H9 (cell line): Measurements from ENCODE around the gene SRSF7. TPM values are rescaled to one million over a fixed set of nuclear protein-coding genes. Genes with fewer than 3 reads are reported as not detected.

Experiments
- DNase-seq: peaks from one replicate; pipeline ENCODE4 v3.0.0-alpha.2; 2017
- H2AFZ ChIP-seq: one replicate; pipeline ENCODE4 v1.6.1; 2013; ENCODE audit warnings: mild to moderate bottlenecking, low read length, control low read depth, moderate library complexity
- H2AK5ac ChIP-seq: 2 replicates; pipeline ENCODE4 v1.6.1; 2013; ENCODE audit warnings: low read length, control low read depth, mixed read lengths; ENCODE audit not compliant: insufficient read length
- H2BK120ac ChIP-seq: one replicate; pipeline ENCODE4 v1.6.1; 2013; ENCODE audit warnings: low read depth, mild to moderate bottlenecking, low read length, control low read depth, inconsistent platforms; ENCODE audit not compliant: poor library complexity, severe bottlenecking
- H2BK12ac ChIP-seq: 2 replicates; pipeline ENCODE4 v1.6.1; 2013; ENCODE audit warnings: low read length, control low read depth, mixed read lengths, low read depth; ENCODE audit not compliant: insufficient read length
- H2BK15ac ChIP-seq: 2 replicates; pipeline ENCODE4 v1.6.1; 2013; ENCODE audit warnings: low read depth, low read length, control low read depth
- H2BK20ac ChIP-seq: one replicate; pipeline ENCODE4 v1.6.1; 2013; ENCODE audit warnings: low read depth, mild to moderate bottlenecking, low read length, control low read depth, inconsistent platforms; ENCODE audit not compliant: poor library complexity, severe bottlenecking
- H2BK5ac ChIP-seq: 2 replicates; pipeline ENCODE4 v1.6.1; 2013; ENCODE audit warnings: low read length, control low read depth, mixed read lengths; ENCODE audit not compliant: insufficient read length
- H3K14ac ChIP-seq: 2 replicates; pipeline ENCODE4 v1.6.1; 2013; ENCODE audit warnings: low read length, control low read depth; ENCODE audit not compliant: insufficient read depth
- H3K18ac ChIP-seq: 2 replicates; pipeline ENCODE4 v1.6.1; 2013; ENCODE audit warnings: low read depth, mild to moderate bottlenecking, mixed read lengths, low read length, control low read depth; ENCODE audit not compliant: insufficient read length
- H3K23ac ChIP-seq: 2 replicates; pipeline ENCODE4 v1.6.1; 2013; ENCODE audit warnings: low read length, control low read depth, mixed read lengths, low read depth; ENCODE audit not compliant: insufficient read length
- H3K23me2 ChIP-seq: 2 replicates; pipeline ENCODE4 v1.6.1; 2013; ENCODE audit warnings: low read depth, mild to moderate bottlenecking, mixed read lengths, low read length, control low read depth; ENCODE audit not compliant: insufficient read length, poor library complexity, severe bottlenecking
- H3K27ac ChIP-seq: 2 replicates; pipeline ENCODE4 v1.5.1; 2013; ENCODE audit warnings: low read length, control low read depth, mixed read lengths, low read depth; ENCODE audit not compliant: insufficient read length
- H3K27me3 ChIP-seq: 2 replicates; pipeline ENCODE4 v1.6.1; 2013; ENCODE audit warnings: low read length, control low read depth, inconsistent platforms; ENCODE audit not compliant: insufficient read depth
- H3K4ac ChIP-seq: 2 replicates; pipeline ENCODE4 v1.6.1; 2013; ENCODE audit warnings: low read depth, mild to moderate bottlenecking, control low read depth, inconsistent platforms, low read length, moderate library complexity
- H3K4me1 ChIP-seq: 2 replicates; pipeline ENCODE4 v1.6.1; 2013; ENCODE audit warnings: low read length, control low read depth, inconsistent platforms; ENCODE audit not compliant: insufficient read depth
- H3K4me2 ChIP-seq: 2 replicates; pipeline ENCODE4 v1.6.1; 2013; ENCODE audit warnings: low read length, control low read depth, mixed read lengths; ENCODE audit not compliant: insufficient read length, insufficient read depth
- H3K56ac ChIP-seq: 2 replicates; pipeline ENCODE4 v1.6.1; 2013; ENCODE audit warnings: low read depth, mild to moderate bottlenecking, mixed read lengths, low read length, control low read depth; ENCODE audit not compliant: insufficient read length
- H3K79me1 ChIP-seq: 2 replicates; pipeline ENCODE4 v1.6.1; 2013; ENCODE audit warnings: low read depth, mild to moderate bottlenecking, moderate library complexity, low read length, control low read depth, inconsistent platforms; ENCODE audit not compliant: insufficient read depth, poor library complexity, severe bottlenecking
- H3K79me2 ChIP-seq: 2 replicates; pipeline ENCODE4 v1.6.1; 2013; ENCODE audit warnings: low read length, control low read depth, inconsistent platforms; ENCODE audit not compliant: insufficient read depth
- H3K9ac ChIP-seq: 2 replicates; pipeline ENCODE4 v1.6.1; 2013; ENCODE audit warnings: low read length, control low read depth, mixed read lengths; ENCODE audit not compliant: insufficient read length; ENCODE audit errors: extremely low read depth
- H3K9me3 ChIP-seq: one replicate; pipeline ENCODE4 v1.6.1; 2013; ENCODE audit warnings: low read depth, low read length, inconsistent platforms; ENCODE audit not compliant: control insufficient read depth
- H3T11ph ChIP-seq: one replicate; pipeline ENCODE4 v1.6.1; 2013; ENCODE audit warnings: mild to moderate bottlenecking, low read length, control low read depth, inconsistent platforms
- H4K20me1 ChIP-seq: one replicate; pipeline ENCODE4 v1.6.1; 2013; ENCODE audit not compliant: control insufficient read depth, insufficient read length, insufficient read depth
- H4K5ac ChIP-seq: 2 replicates; pipeline ENCODE4 v1.6.1; 2013; ENCODE audit warnings: low read depth, mild to moderate bottlenecking, mixed read lengths, low read length, control low read depth; ENCODE audit not compliant: insufficient read length
- H4K8ac ChIP-seq: replicated peaks from 2 replicates; pipeline ENCODE4 v1.6.1; 2013; ENCODE audit warnings: low read length, control low read depth, mixed read lengths, low read depth; ENCODE audit not compliant: insufficient read length
- H4K91ac ChIP-seq: 2 replicates; pipeline ENCODE4 v1.6.1; 2013; ENCODE audit warnings: low read depth, mild to moderate bottlenecking, moderate library complexity, mixed read lengths, low read length, control low read depth; ENCODE audit not compliant: insufficient read length
- H3K27ac Mint-ChIP-seq, 3 experiments: 2 replicates in 2 of 3; 3 replicates in 1 of 3; pipeline ENCODE4 v1.8.0; 2020 to 2021; ENCODE audit warnings: mixed read lengths in 3 of 3, mild to moderate bottlenecking in 1 of 3, moderate library complexity in 1 of 3
- H3K27me3 Mint-ChIP-seq: 2 replicates; pipeline ENCODE4 v1.8.0; 2021; ENCODE audit warnings: low read depth, mild to moderate bottlenecking, moderate library complexity, mixed read lengths
- H3K36me3 Mint-ChIP-seq, 3 experiments: 2 replicates in 2 of 3; 3 replicates in 1 of 3; pipeline ENCODE4 v1.8.0; 2020 to 2021; ENCODE audit warnings: low read depth in 3 of 3, mixed read lengths in 3 of 3; ENCODE audit not compliant: insufficient read depth in 1 of 3
- H3K4me1 Mint-ChIP-seq, 2 experiments: 2 replicates each; pipeline ENCODE4 v1.8.0; 2020; ENCODE audit warnings: mixed read lengths in 2 of 2
- H3K4me3 Mint-ChIP-seq, 2 experiments: 2 replicates in 1 of 2; 3 replicates in 1 of 2; pipeline ENCODE4 v1.8.0; 2020 to 2021; ENCODE audit warnings: mild to moderate bottlenecking in 2 of 2, mixed read lengths in 2 of 2, moderate library complexity in 1 of 2
- H3K9me3 Mint-ChIP-seq, 2 experiments: 2 replicates in 1 of 2; 3 replicates in 1 of 2; pipeline ENCODE4 v1.8.0; 2020; ENCODE audit warnings: mild to moderate bottlenecking in 2 of 2, mixed read lengths in 2 of 2, moderate library complexity in 1 of 2
- WGBS: extraction: QIAGEN DNeasy Blood & Tissue Kit; methylation state at CpG from one replicate; pipeline ENCODE4 v1.1.7; 2013; ENCODE audit warnings: missing lambda C conversion rate, low lambda C conversion rate, mixed read lengths; ENCODE audit not compliant: insufficient read length; ENCODE audit errors: extremely low coverage; 5-methylcytosine and 5-hydroxymethylcytosine counted together
- total RNA-seq: library from RNA; stranded (reverse); gene quantifications from 2 replicates; pipeline ENCODE4 v1.2.1, GENCODE V29; 2021
- TF ChIP-seq, protein P1 (sequence below): fragments of 200-600 bp; sonication (generic); conservative IDR thresholded peaks from 3 replicates; pipeline ENCODE4 v1.8.0; 2021; ENCODE audit warnings: antibody characterized with exemption, mild to moderate bottlenecking

Gene SRSF7
- total RNA-seq, 1 experiment from 2014 or later: 576 TPM

DNA sequence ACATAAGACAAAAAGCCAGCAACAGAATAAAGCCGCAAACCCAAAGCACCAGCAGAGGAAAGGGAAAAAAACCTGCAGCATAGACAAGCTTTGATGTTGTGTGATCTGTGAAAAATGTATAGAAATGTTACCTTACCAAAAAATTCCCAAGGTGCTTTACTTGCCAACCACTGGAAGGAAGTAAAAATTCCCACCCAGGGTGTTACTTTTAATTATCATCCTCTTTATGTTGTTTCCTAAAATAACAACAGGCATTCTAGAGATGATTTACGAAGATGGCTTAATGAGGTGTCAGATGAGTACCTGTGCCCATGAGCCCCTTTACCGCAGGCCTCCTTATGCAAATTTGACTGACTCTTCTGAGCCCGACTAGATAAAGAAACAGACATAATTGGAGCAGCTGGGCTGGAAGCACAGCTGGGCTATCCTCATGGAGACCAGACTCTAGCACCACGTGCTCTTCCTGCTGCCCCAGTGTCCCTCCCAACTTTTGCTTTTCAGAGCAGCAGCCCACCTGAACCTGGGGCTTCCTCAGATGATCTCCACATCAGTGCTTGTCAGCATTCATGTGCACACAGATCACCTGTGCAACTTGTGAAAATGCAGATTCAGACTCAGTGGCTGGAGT lies 41.5 kb downstream of the SRSF7 start:
- Histone ChIP-seq H4K5ac (no peak overlapping the region), H3K79me1 (no peaks in the 10 kb centered on the region), H3T11ph (no peak overlapping the region), H3K56ac (no peak overlapping the region), H4K20me1 (no peaks in the 10 kb centered on the region), H3K23me2 (no peaks in the 10 kb centered on the region), H2AK5ac (no peak overlapping the region), H3K9ac (no peak overlapping the region), H2AFZ (no peak overlapping the region), H2BK15ac (no peak overlapping the region), H4K91ac (no peak overlapping the region), H3K4me2 (no peak overlapping the region), H3K9me3 (no peaks in the 10 kb centered on the region), H2BK20ac (no peak overlapping the region), H3K27me3 (no peaks in the 10 kb centered on the region), H3K27ac (no peak overlapping the region), H3K14ac (no peak overlapping the region), H3K4me1 (0 out of 2 replicates have a peak, but pooled peaks cover 3% of the 10 kb centered on the region), H3K18ac (no peak overlapping the region), H3K79me2 (no peaks in the 10 kb centered on the region), H2BK12ac (no peak overlapping the region), H3K23ac (no peak overlapping the region), H3K4ac (no peak overlapping the region), H4K8ac (no peak overlapping the region), H2BK5ac (no peak overlapping the region), H2BK120ac (no peak overlapping the region)
- Mint-ChIP-seq H3K27me3 (no peaks in the 10 kb centered on the region; the same call in 1 of the 2 replicates), H3K9me3 (peaks cover 2 to 4% of the 10 kb centered on the region in 2 experiments; a peak in 2 of 5 replicates), H3K4me1 (peaks cover 15% of the 10 kb centered on the region in 2 experiments), H3K4me3 (no peak overlapping the region), H3K27ac (peak overlapping the region in 1 of 3 experiments; percentile 33; a peak in 3 of 7 replicates), H3K36me3 (peaks cover 5 to 6% (median 6%) of the 10 kb centered on the region in 3 experiments)
- TF ChIP-seq, protein P1, sequence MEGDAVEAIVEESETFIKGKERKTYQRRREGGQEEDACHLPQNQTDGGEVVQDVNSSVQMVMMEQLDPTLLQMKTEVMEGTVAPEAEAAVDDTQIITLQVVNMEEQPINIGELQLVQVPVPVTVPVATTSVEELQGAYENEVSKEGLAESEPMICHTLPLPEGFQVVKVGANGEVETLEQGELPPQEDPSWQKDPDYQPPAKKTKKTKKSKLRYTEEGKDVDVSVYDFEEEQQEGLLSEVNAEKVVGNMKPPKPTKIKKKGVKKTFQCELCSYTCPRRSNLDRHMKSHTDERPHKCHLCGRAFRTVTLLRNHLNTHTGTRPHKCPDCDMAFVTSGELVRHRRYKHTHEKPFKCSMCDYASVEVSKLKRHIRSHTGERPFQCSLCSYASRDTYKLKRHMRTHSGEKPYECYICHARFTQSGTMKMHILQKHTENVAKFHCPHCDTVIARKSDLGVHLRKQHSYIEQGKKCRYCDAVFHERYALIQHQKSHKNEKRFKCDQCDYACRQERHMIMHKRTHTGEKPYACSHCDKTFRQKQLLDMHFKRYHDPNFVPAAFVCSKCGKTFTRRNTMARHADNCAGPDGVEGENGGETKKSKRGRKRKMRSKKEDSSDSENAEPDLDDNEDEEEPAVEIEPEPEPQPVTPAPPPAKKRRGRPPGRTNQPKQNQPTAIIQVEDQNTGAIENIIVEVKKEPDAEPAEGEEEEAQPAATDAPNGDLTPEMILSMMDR: no peak
- DNase-seq: no peak
- no CpG with 5 or more reads among the region's 5 CpGs for WGBS
